SK-N-MC (cell line): Measurements from ENCODE around the gene ZDHHC19.

ENCODE experiments used
- EZH2 ChIP-seq: fragments of 200-600 bp; sonication (generic); IDR thresholded peaks from one replicate; pipeline ENCODE4 v1.6.1; 2017; ENCODE audit warnings: antibody characterized with exemption
- FOXP2 ChIP-seq: optimal IDR thresholded peaks from 2 replicates; pipeline ENCODE3; 2011; ENCODE audit warnings: mild to moderate bottlenecking, moderate library complexity; ENCODE audit not compliant: insufficient read depth; ENCODE audit errors: extremely low read length, control extremely low read depth
- POLR2AphosphoS5 ChIP-seq: IDR thresholded peaks from 2 replicates; pipeline ENCODE4 v1.6.1; 2012; ENCODE audit warnings: mild to moderate bottlenecking, low read depth, low read length, borderline replicate concordance

DNA sequence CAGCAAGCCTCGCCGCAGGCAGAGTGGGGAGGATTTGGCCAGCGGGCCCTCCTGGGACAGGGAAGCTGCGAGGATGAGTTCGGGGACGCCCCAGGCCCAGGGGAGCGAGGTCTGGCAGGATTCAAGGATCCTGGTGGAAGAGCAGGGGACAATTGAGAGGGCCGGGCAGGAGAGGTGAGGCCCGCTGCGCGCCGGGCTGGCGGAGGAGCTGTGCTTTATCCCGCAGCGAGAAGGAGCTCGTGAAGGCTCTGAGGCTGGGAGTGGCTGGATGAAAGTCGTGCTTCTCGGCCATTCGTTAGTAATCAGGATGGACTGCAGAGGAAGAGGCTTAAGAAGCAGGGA, 8.7 kb upstream of the ZDHHC19 start:
- TF ChIP-seq EZH2 = no peak
- no peak for TF ChIP-seq POLR2AphosphoS5
- TF ChIP-seq FOXP2 = no peak
